Neuronal stem cell (in vitro differentiated cells): ENCODE data around the gene CGB3.
A peak's percentile ranks its signal among the peaks of the same experiment; 100 is the strongest.
"Not testable (repeated sequence)": the region's sequence is repeated elsewhere in the genome, so short reads cannot be mapped to it uniquely, and the experiment has no call there.

Experiments
- DNase-seq: peaks from one replicate; pipeline ENCODE4 v3.0.0-alpha.2; 2013; ENCODE audit warnings: low spot score
- H2AFZ ChIP-seq: one replicate; pipeline ENCODE4 v1.6.1; 2013; ENCODE audit warnings: mild to moderate bottlenecking, low read length, inconsistent platforms
- H2AK5ac ChIP-seq: 2 replicates; pipeline ENCODE4 v1.6.1; 2013; ENCODE audit warnings: low read depth, mild to moderate bottlenecking, inconsistent platforms, low read length, moderate library complexity, mixed read lengths
- H2BK120ac ChIP-seq: 2 replicates; pipeline ENCODE4 v1.6.1; 2013; ENCODE audit warnings: low read depth, mild to moderate bottlenecking, inconsistent platforms, low read length, moderate library complexity, mixed read lengths
- H2BK12ac ChIP-seq: one replicate; pipeline ENCODE4 v1.6.1; 2013; ENCODE audit warnings: low read length, inconsistent platforms
- H2BK15ac ChIP-seq: 2 replicates; pipeline ENCODE4 v1.6.1; 2013; ENCODE audit warnings: mild to moderate bottlenecking, low read length, inconsistent platforms, mixed read lengths
- H2BK5ac ChIP-seq: one replicate; pipeline ENCODE4 v1.6.1; 2013; ENCODE audit warnings: inconsistent platforms, mild to moderate bottlenecking, low read length, moderate library complexity
- H3K14ac ChIP-seq: one replicate; pipeline ENCODE4 v1.6.1; 2013; ENCODE audit warnings: low read length, inconsistent platforms
- H3K18ac ChIP-seq: 2 replicates; pipeline ENCODE4 v1.6.1; 2013; ENCODE audit warnings: low read length, inconsistent platforms
- H3K23ac ChIP-seq: 2 replicates; pipeline ENCODE4 v1.6.1; 2013; ENCODE audit warnings: low read depth, mild to moderate bottlenecking, mixed read lengths, low read length, inconsistent platforms; ENCODE audit not compliant: poor library complexity
- H3K27ac ChIP-seq: replicated peaks from 3 replicates; pipeline ENCODE4 v1.5.1; 2013; ENCODE audit warnings: low read length, inconsistent platforms
- H3K27me3 ChIP-seq, 3 experiments: 2 replicates each; pipeline ENCODE4 v1.6.1; 2013; ENCODE audit warnings: low read length in 3 of 3, mild to moderate bottlenecking in 2 of 3, inconsistent platforms in 1 of 3, low read depth in 1 of 3, mixed read lengths in 1 of 3, moderate library complexity in 1 of 3; ENCODE audit not compliant: control insufficient read depth in 3 of 3, insufficient read depth in 3 of 3
- H3K36me3 ChIP-seq, 2 donors: replicated peaks in 1 of 2; 2 replicates each; pipeline ENCODE4 v1.6.1; 2013; ENCODE audit warnings: low read length in 2 of 2; ENCODE audit not compliant: control insufficient read depth in 2 of 2, insufficient read depth in 2 of 2
- H3K4ac ChIP-seq: 2 replicates; pipeline ENCODE4 v1.6.1; 2013; ENCODE audit warnings: inconsistent platforms, mild to moderate bottlenecking, low read length, moderate library complexity
- H3K4me1 ChIP-seq, 2 donors: 1 replicate in 1 of 2; 2 replicates in 1 of 2; pipeline ENCODE4 v1.6.1; 2013; ENCODE audit warnings: low read length in 2 of 2, low read depth in 1 of 2; ENCODE audit not compliant: control insufficient read depth in 2 of 2, insufficient read depth in 1 of 2
- H3K4me2 ChIP-seq: one replicate; pipeline ENCODE4 v1.6.1; 2013; ENCODE audit warnings: mild to moderate bottlenecking, low read length, inconsistent platforms; ENCODE audit not compliant: insufficient read depth, poor library complexity, severe bottlenecking
- H3K4me3 ChIP-seq, 2 donors: 2 replicates each; pipeline ENCODE4 v1.5.1; 2013; ENCODE audit warnings: low read length in 2 of 2, mild to moderate bottlenecking in 2 of 2, inconsistent platforms in 1 of 2, moderate library complexity in 1 of 2
- H3K79me1 ChIP-seq: one replicate; pipeline ENCODE4 v1.6.1; 2013; ENCODE audit warnings: low read depth, mild to moderate bottlenecking, inconsistent platforms, low read length, moderate library complexity
- H3K9ac ChIP-seq: one replicate; pipeline ENCODE4 v1.6.1; 2013; ENCODE audit warnings: mild to moderate bottlenecking, low read depth, low read length, inconsistent platforms; ENCODE audit not compliant: poor library complexity
- H3K9me3 ChIP-seq, 2 donors: replicated peaks in 1 of 2; 2 replicates each; pipeline versions ENCODE3 to v1.6.1; 2013; ENCODE audit warnings: low read length in 2 of 2, mild to moderate bottlenecking in 2 of 2, inconsistent platforms in 1 of 2, low read depth in 1 of 2, mixed read lengths in 1 of 2, moderate library complexity in 1 of 2; ENCODE audit not compliant: control insufficient read depth in 2 of 2, insufficient read depth in 1 of 2
- H4K8ac ChIP-seq: one replicate; pipeline ENCODE4 v1.6.1; 2013; ENCODE audit warnings: low read depth, mild to moderate bottlenecking, inconsistent platforms, low read length, moderate library complexity
- H4K91ac ChIP-seq: one replicate; pipeline ENCODE4 v1.6.1; 2013; ENCODE audit warnings: low read length, low read depth, mild to moderate bottlenecking, inconsistent platforms; ENCODE audit not compliant: poor library complexity
- WGBS, 2 donors: extraction: QIAGEN DNeasy Blood & Tissue Kit; methylation state at CpG; one replicate each; pipeline ENCODE4 v1.1.7; 2013; ENCODE audit warnings: missing lambda C conversion rate in 2 of 2, mixed read lengths in 1 of 2; ENCODE audit not compliant: insufficient read length in 2 of 2, insufficient replicate concordance in 1 of 2; ENCODE audit errors: extremely low coverage in 2 of 2; 5-methylcytosine and 5-hydroxymethylcytosine counted together

The CGB3 gene

DNA sequence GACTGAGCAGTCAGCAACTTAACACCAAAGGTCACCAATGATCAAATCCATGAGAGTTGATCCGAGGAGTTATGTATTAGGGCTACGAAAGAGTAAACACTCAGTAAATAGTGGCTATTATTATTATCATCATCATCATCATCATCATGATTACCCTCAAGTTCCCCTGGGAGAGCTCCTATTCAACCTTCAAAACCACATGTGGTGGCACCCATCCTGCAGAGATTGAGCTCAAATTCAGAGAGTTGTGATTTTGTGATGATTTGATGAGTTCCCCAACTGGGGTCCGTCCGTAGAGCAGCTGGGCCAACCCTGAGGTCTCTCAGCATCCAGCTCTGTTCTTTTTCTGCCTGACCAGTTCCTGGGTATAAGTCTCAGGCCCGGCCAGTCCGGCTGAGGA, 955 bp upstream of the CGB3 start:
- H3K4ac ChIP-seq, H3K4me1 ChIP-seq, H3K27ac ChIP-seq, H3K9me3 ChIP-seq, H2AK5ac ChIP-seq, H3K14ac ChIP-seq, H2BK120ac ChIP-seq, H2BK12ac ChIP-seq, H3K18ac ChIP-seq, H3K9ac ChIP-seq, H4K91ac ChIP-seq, H2AFZ ChIP-seq, H2BK15ac ChIP-seq, H4K8ac ChIP-seq, H3K4me2 ChIP-seq, H3K23ac ChIP-seq, H2BK5ac ChIP-seq, H3K36me3 ChIP-seq, DNase-seq, H3K79me1 ChIP-seq, H3K27me3 ChIP-seq, H3K4me3 ChIP-seq: not testable (repeated sequence)
- WGBS, 2 donors, result no CpG with 5 or more reads among the region's 6 CpGs

- Histone ChIP-seq H2BK5ac (no peak overlapping the region), H3K9me3 (no peaks in the 10 kb centered on the region), H3K4me1 (peaks cover 9% of the 10 kb centered on the region in 2 donors), H3K79me1 (no peaks in the 10 kb centered on the region), H2BK120ac (no peak overlapping the region), H4K91ac (no peak overlapping the region), H3K27ac (no peak overlapping the region), H3K4ac (no peak overlapping the region), H4K8ac (no peak overlapping the region), H3K27me3 (peaks cover 0 to 25% (median 0%) of the 10 kb centered on the region in 3 experiments), H3K23ac (no peak overlapping the region), H2AFZ (no peak overlapping the region), H3K4me2 (no peak overlapping the region), H3K14ac (no peak overlapping the region), H2BK15ac (no peak overlapping the region), H3K9ac (no peak overlapping the region), H3K36me3 (peaks cover 0 to 2% of the 10 kb centered on the region in 2 donors), H3K4me3 (no peak overlapping the region), H2BK12ac (no peak overlapping the region), H2AK5ac (no peak overlapping the region), H3K18ac (no peak overlapping the region)
- no CpG with 5 or more reads among the region's 9 CpGs for WGBS, 2 donors
- DNase-seq, result no peak
Observed at GRCh38 chr19:49022116-49022515, 2.0 kb downstream of the CGB3 start.

GRCh38 chr19:49020931-49021895, 2.9 kb downstream of the CGB3 start:
- no peak overlapping the region for H3K4me3 ChIP-seq
- no CpG with 5 or more reads among the region's 16 CpGs for WGBS, 2 donors
- H3K9ac ChIP-seq, result no peak overlapping the region
- peak overlapping the region; percentile 43 for H4K8ac ChIP-seq
- H2BK12ac ChIP-seq, result no peak overlapping the region
- no peak overlapping the region for H3K4ac ChIP-seq
- no peak overlapping the region for H2BK120ac ChIP-seq
- no peak overlapping the region for H3K4me2 ChIP-seq
- DNase-seq, result no peak
- H3K79me1 ChIP-seq, result no peaks in the 10 kb centered on the region
- peak overlapping the region; percentile 47 for H3K23ac ChIP-seq
- H3K36me3 ChIP-seq, result peaks cover under 1 to 8% of the 10 kb centered on the region in 2 donors
- no peak overlapping the region for H3K18ac ChIP-seq
- no peaks in the 10 kb centered on the region for H3K9me3 ChIP-seq
- no peak overlapping the region for H3K27ac ChIP-seq
- no peak overlapping the region for H4K91ac ChIP-seq
- peak overlapping the region; percentile 82 for H2AFZ ChIP-seq
- H3K4me1 ChIP-seq, result peaks cover 9% of the 10 kb centered on the region in 2 donors
- no peak overlapping the region for H2BK5ac ChIP-seq
- no peak overlapping the region for H3K14ac ChIP-seq
- H3K27me3 ChIP-seq, result peaks cover 0 to 25% (median 0%) of the 10 kb centered on the region in 3 experiments
- no peak overlapping the region for H2AK5ac ChIP-seq
- H2BK15ac ChIP-seq, result peak overlapping the region; percentile 37

GRCh38 chr19:49020342-49020741, 3.8 kb downstream of the CGB3 start:
- Histone ChIP-seq H3K4ac (no peak overlapping the region), H3K36me3 (peaks cover 6 to 17% of the 10 kb centered on the region in 2 donors), H3K23ac (peak overlapping the region; percentile 73), H3K27ac (no peak overlapping the region), H3K9me3 (no peaks in the 10 kb centered on the region), H4K8ac (no peak overlapping the region), H3K79me1 (no peaks in the 10 kb centered on the region), H2BK15ac (no peak overlapping the region), H2BK120ac (no peak overlapping the region), H3K4me3 (no peak overlapping the region), H3K9ac (no peak overlapping the region), H3K14ac (no peak overlapping the region), H3K4me1 (peaks cover 9% of the 10 kb centered on the region in 2 donors), H3K4me2 (no peak overlapping the region), H3K18ac (no peak overlapping the region), H2AK5ac (no peak overlapping the region), H2AFZ (no peak overlapping the region), H3K27me3 (peaks cover 0 to 25% (median 0%) of the 10 kb centered on the region in 3 experiments), H2BK5ac (no peak overlapping the region), H2BK12ac (no peak overlapping the region), H4K91ac (no peak overlapping the region)
- WGBS, 2 donors, result no CpG with 5 or more reads among the region's 11 CpGs
- DNase-seq, result no peak
